Stimulated activated CD4-positive, alpha-beta T cell treated with anti-CD3 and anti-CD28 coated beads, Interleukin-1b, Interleukin-23, amount 100 ng/mL, for 4 hours (primary cell): ENCODE data around the gene TRPV5.
"Not testable (repeated sequence)": the region's sequence is repeated elsewhere in the genome, so short reads cannot be mapped to it uniquely, and the experiment has no call there.

Source experiments
- DNase-seq, 2 donors: peaks; one replicate each; pipeline ENCODE4 v3.0.0-alpha.2; 2020; ENCODE audit warnings: low read depth in 2 of 2

Gene TRPV5

DNA sequence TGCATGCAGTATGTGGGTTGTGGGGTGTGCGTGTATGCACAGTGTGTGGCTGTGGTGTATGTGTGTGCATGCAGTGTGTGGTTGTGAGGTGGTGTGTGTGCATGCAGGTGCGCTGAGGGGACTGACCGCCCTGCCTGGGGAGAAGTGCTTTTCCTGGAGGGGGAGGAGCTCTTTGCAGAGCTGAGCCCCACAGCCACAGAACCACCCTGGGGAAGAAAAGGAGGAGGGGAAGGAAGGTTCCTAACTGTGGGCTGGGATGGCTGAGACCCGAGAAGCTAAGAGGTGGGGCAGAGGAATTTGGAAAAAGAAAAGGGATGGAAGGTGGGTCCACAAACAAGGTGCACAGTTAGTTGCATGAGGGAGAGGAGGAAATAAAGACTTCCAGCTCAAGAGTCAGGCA is at the start of gene TRPV5:
TRPV5 (minus strand) TSS at position 123 of the 400 bp plus-strand sequence. CDS start 287 bp downstream, outside the sequence.
- DNase-seq = no peak

GRCh38 chr7:142978402-142978801 is 44.9 kb upstream of the TRPV5 start:
- not testable (repeated sequence) for DNase-seq

- no peak for DNase-seq
Observed at GRCh38 chr7:142974626-142975025, 41.1 kb upstream of the TRPV5 start.

DNA sequence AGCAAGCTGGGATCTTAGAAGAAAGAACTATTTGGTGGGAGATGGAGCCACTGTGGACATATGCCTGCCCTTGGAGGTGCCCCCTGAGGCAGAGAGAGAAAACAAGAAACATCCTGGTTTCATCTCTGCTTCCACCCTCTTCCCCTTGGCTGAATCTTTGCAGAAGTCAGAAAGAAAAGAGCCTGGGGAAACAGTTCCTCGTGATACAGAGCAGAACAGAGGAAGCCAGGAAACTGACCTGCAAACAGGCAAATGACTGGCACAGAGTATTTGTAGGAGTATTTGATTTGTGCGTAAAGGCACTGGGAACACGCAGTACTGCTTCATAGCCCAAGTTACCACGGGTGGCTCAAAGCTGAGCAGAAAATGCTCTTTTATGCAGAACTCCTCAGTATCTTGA is 35.6 kb upstream of the TRPV5 start:
- DNase-seq = no peak

- no peak for DNase-seq
Observed at GRCh38 chr7:142968229-142968628, 34.7 kb upstream of the TRPV5 start.

DNA sequence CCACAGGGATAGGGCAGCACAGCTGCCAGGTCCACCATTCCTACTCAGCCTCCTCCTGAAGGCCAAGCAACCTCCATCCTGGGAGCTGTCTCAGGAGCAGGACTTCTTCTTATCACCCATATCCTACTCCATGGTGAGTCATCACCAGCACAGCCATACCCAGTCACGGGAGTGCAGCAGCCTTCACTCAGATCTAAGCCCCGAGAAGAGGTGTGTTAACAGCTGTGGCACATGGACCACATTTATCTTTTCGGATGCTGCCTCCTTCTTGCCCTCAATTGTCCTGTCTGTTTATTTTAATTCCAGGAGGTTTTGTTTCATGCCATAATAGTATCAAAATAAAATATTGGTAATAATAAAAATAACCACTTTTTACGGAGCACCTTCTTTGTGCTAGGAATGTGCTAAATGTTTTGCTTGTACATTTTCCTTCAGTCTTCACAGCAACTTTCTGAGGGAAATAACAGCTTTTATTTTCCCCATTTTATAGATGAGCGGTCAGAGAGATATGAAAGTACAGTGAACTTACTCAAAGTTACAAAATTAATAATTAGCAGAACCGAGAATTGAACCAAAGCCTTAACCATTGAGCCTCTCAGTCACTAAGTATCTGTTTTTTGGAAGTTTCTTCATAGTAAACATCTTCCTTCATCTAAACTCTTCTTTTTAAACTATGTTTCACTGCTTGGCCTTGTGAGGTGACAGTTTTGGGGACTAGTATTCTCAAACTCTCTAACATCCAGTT is 31.1 kb upstream of the TRPV5 start:
- DNase-seq = no peak

- DNase-seq = no peak
Observed at GRCh38 chr7:142963993-142964392, 30.4 kb upstream of the TRPV5 start.

DNA sequence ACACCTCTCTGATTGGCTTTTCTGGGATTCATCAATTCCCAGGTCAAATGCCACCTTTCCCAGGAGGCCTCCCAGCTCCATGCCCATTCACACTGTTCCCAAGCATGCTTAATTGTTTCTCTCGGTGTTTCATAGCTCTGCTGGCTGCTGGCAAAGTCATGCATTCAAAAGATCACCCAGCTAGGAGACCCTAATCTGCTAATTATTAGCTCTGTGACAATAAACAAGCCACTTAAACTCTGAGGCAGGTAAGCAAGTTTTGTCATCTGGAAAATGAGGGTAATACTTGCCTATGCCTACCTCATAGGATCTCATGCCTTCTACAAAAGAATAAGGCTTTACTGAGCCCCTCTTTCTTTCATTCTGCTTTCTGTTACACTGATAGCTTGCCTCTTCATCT is 29.4 kb upstream of the TRPV5 start:
- no peak for DNase-seq

- DNase-seq = no peak
Observed at GRCh38 chr7:142961973-142962926, 28.7 kb upstream of the TRPV5 start, which contains the start of gene KEL. TSS of gene KEL (minus strand) at chr7:142962363. CDS start at chr7:142962206, 157 bp downstream.

DNA sequence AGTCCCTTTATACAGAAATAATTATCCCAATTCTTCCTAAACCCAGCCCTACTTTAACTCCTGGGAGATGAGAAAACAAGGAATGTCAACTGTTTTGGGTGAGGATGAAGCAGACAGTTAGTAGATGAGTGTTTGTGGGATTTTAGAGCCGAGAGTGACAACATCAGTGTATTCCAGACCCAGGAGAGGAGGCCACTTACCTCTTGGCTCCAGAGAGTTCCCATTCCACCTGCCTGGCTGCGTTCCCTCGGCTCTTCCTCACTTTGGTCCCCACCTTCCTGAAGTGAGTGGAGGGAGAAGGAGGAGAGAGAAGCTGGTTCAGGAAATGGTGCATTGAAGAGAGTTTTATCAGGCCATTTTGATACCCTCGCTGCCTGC is 28.0 kb upstream of the TRPV5 start:
- no peak for DNase-seq

GRCh38 chr7:142960955-142961512 is 27.5 kb upstream of the TRPV5 start:
- no peak for DNase-seq

- no peak for DNase-seq
Observed at GRCh38 chr7:142959202-142959601, 25.7 kb upstream of the TRPV5 start.

DNA sequence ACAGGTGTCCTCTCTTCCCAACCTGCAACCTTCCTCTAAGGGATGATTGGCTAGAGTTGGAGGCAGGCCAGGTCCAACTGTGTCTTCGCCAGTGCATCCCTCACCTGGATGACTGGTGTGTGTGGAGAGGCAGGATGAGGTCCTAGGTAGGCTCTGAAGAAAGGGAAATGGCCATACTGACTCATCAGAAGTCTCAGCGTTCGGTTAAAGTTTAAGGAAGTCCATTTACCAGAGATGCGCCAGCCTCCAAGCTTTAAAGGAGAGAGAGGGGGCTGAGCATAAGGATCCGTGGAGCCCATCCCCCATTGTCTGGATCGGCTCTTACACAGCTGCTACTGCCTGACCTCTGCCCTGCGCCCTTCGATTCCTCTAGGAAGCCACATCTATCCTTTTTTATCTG is 24.2 kb upstream of the TRPV5 start:
- DNase-seq = no peak

DNA sequence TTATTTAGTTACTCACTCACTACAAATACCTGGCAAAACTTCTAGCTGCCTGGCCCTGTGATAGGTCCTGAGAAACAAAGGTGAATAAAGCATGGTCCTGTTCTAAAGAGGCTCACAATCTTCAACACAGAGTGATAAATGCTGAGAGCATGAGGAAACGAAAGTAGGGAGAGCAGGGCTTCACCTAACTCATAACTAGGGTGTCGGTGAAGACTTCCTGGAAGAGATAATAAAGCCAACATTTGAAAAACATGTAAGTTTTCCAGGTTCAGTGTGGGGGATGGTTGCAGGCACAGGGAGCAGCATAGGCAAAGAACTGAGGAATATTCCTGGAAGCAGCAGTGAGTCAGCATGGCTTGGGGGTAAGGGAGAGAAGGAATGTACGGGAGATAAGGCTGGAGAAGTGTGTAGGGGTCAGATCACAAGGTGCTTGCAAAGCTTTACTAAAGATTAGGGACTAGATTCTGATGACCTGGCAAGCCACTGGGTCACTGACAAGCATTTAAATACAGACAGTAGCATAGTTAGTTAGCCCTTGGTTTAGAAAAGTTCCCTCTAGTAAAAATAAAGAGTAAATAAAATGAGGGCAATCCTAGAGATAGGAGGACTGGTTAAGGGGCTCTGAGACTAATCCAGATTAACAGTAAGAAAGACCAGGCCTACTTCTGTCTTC is 23.5 kb upstream of the TRPV5 start:
- no peak for DNase-seq

- no peak for DNase-seq
Observed at GRCh38 chr7:142954680-142955268, 21.2 kb upstream of the TRPV5 start.

DNA sequence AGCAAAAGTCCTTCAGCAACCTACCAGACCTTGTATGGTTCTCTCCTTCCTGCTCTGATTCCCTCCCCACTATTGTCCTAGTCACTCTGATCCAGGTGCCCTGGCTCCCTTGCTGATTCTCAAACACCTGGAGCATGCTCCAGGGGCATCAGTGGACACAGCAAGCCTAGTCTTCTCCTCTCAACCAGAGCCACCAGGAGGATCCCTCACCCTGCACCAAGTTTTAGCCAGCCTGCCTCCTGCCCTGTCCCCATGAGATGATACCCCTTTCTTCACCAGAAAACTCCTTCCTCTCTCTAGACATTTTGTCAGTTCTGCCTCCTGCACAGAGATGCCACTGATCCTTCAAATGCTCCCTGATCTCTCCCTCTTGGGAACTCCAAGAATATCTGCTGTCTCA is 16.7 kb upstream of the TRPV5 start:
- DNase-seq = no peak

DNA sequence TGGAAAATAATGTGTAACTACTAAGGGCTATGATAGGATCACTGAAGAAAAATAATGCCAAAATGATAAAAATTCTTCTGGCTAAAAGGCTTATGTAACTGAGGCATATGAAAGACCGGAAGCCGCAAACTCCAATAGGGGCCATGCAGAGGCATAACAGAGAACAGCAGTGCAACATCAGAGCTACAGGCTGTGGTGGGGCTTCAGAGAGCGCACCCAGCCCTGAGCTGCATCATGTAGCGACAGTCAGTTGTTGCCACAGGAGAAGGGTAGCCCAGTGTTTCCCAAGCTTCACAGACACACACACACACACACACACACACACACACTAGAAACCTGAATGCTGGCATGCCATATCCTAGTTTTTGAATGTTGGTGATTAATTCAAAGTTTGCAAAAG is 15.1 kb upstream of the TRPV5 start:
- DNase-seq = no peak

GRCh38 chr7:142945001-142945400 is 11.5 kb upstream of the TRPV5 start:
- no peak for DNase-seq

DNA sequence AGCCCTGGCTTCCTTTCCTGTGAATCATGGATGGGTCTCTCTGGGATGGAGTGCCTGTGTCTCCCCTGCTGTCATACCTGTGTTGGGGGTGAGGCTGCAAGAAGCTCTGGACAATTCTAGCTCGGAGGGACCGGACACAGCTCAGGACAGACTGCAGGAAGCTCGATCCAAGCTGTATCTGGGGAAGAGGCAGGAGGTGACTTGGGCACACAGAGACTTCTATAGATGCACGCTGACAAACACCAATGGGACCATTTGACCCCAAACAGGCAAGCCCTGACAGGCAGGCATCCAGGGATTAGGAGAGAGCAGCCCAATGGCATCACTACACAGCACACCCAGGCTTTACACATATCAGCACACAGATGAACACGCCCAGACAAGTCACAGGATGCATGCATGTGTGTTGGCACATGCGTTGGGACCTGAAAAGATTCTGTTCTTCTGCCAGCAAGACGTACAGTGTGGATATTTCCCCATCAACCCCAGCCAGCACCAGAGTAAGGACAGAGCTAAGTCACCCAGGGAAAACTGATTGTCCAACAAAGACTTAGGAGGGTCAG is 10.2 kb upstream of the TRPV5 start:
- DNase-seq = no peak

DNA sequence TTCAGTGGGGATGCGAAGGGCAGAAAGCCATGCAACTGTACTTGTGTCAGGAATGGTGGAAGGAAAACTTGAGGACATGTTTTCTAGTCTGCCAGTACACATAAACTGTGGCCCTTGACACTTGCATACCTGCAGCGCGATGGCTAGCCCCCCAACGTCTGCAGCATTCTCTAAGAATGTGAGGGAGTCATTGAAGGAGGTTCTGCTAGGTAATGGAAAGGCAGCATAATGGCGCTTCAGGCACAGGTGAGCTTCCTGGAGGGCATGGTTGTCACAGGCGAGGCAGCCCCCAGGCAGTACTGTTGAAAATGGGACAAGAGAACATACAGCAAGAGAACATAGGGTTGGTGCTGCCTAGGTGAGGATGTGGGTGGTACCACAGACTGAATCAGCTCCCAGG is 9.2 kb upstream of the TRPV5 start:
- DNase-seq = no peak

DNA sequence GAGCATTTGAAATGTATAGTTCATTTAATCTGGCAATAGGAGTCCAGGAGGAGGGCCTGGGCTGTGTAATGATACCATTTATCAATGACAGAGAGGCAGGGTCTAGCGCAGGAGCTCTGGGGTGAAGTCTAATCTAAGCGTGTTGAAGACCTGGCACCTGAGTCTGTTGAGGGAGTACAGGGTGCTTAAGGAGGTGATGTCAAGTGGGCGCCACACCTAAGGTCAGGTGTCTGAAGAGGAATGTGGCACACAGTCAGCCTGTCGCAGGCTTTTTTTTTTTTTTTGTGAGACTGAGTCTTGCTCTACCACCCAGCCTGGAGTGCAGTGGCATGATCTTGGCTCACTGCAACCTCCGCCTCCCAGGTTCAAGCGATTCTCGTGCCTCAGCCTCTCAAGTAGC is 8.0 kb upstream of the TRPV5 start:
- DNase-seq = no peak
